ENCODE measurements around the gene NR3C2. TPM values are rescaled to one million over a fixed set of nuclear protein-coding genes. Genes with fewer than 3 reads are reported as not detected.

Gene NR3C2
- total and polyA plus RNA-seq, 2 of the 4 experiments (the other 2 are of a cell fraction): 1.1 to 2.3 TPM

DNA sequence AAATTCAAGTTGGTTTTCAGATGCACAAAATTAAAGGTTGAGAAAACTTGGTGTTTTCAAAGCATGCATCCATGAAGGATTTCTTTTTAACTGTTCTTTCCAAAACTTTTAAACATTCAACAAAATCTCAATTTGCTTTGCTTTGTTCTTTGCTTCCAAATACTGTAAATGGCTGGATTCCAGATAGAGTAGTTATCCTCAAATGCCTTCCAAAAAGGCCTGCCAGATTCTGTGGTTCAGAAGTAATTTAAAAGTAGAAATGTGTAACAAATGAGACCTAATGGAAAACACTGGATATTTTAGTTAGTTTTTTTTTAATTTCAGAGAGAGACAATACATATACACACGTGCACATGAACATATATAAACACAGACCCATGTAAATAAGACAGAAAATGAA, 97.3 kb downstream of the NR3C2 start:
- H3K4me3 ChIP-seq (ENCODE audit: insufficient read depth, low read depth, low read length): no peak overlapping the region
- no peaks in the 10 kb centered on the region for H3K9me1 ChIP-seq (ENCODE audit: insufficient read depth, low read length)
- H3K27ac ChIP-seq (ENCODE audit: insufficient read depth, low read length): no peak overlapping the region
- H2AFZ ChIP-seq (replicated peaks; ENCODE audit: low read length, poor library complexity): no peak overlapping the region
- no peak overlapping the region for H2AK9ac ChIP-seq (replicated peaks; ENCODE audit: low read depth, low read length, poor library complexity)
- CTCF ChIA-PET: no interaction called here
- H3K36me3 ChIP-seq (ENCODE audit: control insufficient read depth, insufficient read depth, low read length): no peaks in the 10 kb centered on the region
- no peak overlapping the region for H3K14ac ChIP-seq (replicated peaks; ENCODE audit: low read depth, low read length)
- no peak overlapping the region for H3K56ac ChIP-seq (ENCODE audit: extremely low read depth, insufficient read depth, low read length)
- POLR2A ChIA-PET (ENCODE audit: unreplicated experiment): no interaction called here
- no peak overlapping the region for H2AK5ac ChIP-seq (ENCODE audit: low read depth, low read length)
- H2BK120ac ChIP-seq (ENCODE audit: low read depth, low read length): no peak overlapping the region
- H2BK20ac ChIP-seq (ENCODE audit: low read depth, low read length): no peak overlapping the region
- BruUV-seq (replicated peaks): no TSS peak
- dilution Hi-C loops (cut with HindIII; ENCODE audit: low sequenced_read_pairs, unreplicated experiment): no loop called here
- H3K23ac ChIP-seq (ENCODE audit: low read depth, low read length): no peak overlapping the region
- H4K91ac ChIP-seq (ENCODE audit: insufficient read depth, low read depth, low read length): no peak overlapping the region
- in situ Hi-C loops (cut with MboI; ENCODE audit: low sequenced_read_pairs): no loop called here
- intact Hi-C loops (cut with micrococcal nuclease): no loop called here
- no peaks in the 10 kb centered on the region for H3K9me3 ChIP-seq (ENCODE audit: control insufficient read depth, insufficient read depth, low read length)
- H3K27me3 ChIP-seq (ENCODE audit: control insufficient read depth, insufficient read depth, low read length): no peaks in the 10 kb centered on the region
- H4K5ac ChIP-seq (ENCODE audit: low read depth, low read length): no peak overlapping the region
- H4K20me1 ChIP-seq (ENCODE audit: insufficient read depth, low read length): no peaks in the 10 kb centered on the region
- no peak for DNase-seq
- no CpG with 5 or more reads among the region's 1 CpG for WGBS, 2 experiments (ENCODE audit: extremely low coverage in 2 of 2, insufficient read length in 1 of 2)
- H3K18ac ChIP-seq (ENCODE audit: low read depth, low read length): no peak overlapping the region
- no peak overlapping the region for H3K9ac ChIP-seq (ENCODE audit: low read depth, low read length)
- H3K4ac ChIP-seq (ENCODE audit: low read depth, low read length): no peak overlapping the region
- TF ChIP-seq, protein P1, sequence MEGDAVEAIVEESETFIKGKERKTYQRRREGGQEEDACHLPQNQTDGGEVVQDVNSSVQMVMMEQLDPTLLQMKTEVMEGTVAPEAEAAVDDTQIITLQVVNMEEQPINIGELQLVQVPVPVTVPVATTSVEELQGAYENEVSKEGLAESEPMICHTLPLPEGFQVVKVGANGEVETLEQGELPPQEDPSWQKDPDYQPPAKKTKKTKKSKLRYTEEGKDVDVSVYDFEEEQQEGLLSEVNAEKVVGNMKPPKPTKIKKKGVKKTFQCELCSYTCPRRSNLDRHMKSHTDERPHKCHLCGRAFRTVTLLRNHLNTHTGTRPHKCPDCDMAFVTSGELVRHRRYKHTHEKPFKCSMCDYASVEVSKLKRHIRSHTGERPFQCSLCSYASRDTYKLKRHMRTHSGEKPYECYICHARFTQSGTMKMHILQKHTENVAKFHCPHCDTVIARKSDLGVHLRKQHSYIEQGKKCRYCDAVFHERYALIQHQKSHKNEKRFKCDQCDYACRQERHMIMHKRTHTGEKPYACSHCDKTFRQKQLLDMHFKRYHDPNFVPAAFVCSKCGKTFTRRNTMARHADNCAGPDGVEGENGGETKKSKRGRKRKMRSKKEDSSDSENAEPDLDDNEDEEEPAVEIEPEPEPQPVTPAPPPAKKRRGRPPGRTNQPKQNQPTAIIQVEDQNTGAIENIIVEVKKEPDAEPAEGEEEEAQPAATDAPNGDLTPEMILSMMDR (conservative IDR thresholded peaks at IDR 0.05; ENCODE audit: low read depth, low read length): no peak
- no peak for TF ChIP-seq NFE2L2 (IDR thresholded peaks at IDR 0.05; ENCODE audit: low read depth, low read length)
- no peak for ATAC-seq (ENCODE audit: low read depth)
- no peaks in the 10 kb centered on the region for H3K4me1 ChIP-seq (ENCODE audit: control insufficient read depth, insufficient read depth, low read length)
- no peaks in the 10 kb centered on the region for H3K79me1 ChIP-seq (ENCODE audit: low read depth in 1 of 2, low read length in 2 of 2)
- H2BK5ac ChIP-seq (ENCODE audit: low read depth, low read length, poor library complexity, severe bottlenecking): no peak overlapping the region
- H2BK15ac ChIP-seq (ENCODE audit: low read depth, low read length): no peak overlapping the region
- H3K4me2 ChIP-seq (ENCODE audit: low read depth, low read length): no peak overlapping the region
- H4K8ac ChIP-seq (ENCODE audit: low read depth in 2 of 2, low read length in 2 of 2): no peak overlapping the region

All from IMR-90 (cell line).